ENCODE measurements around the gene CLN5.
"Not testable (repeated sequence)": the region's sequence is repeated elsewhere in the genome, so short reads cannot be mapped to it uniquely, and the experiment has no call there.

CLN5 gene

GRCh38 chr13:76975863-76976262, 16.0 kb upstream of the CLN5 start:
- FAIRE-seq: no peak
- no peak for DNase-seq (ENCODE audit: low spot score)

- FAIRE-seq: no peak
- DNase-seq (ENCODE audit: low spot score): no peak
Observed at GRCh38 chr13:76976490-76976889, 15.4 kb upstream of the CLN5 start.

GRCh38 chr13:76976929-76977328, 15.0 kb upstream of the CLN5 start:
- no peak for DNase-seq (ENCODE audit: low spot score)
- FAIRE-seq: no peak

- peak; percentile 44 for FAIRE-seq
- peak; percentile 87 for DNase-seq (ENCODE audit: low spot score)
Observed at GRCh38 chr13:76980075-76980718, 11.7 kb upstream of the CLN5 start.

GRCh38 chr13:76982061-76982460, 9.8 kb upstream of the CLN5 start:
- FAIRE-seq (no peak), DNase-seq (ENCODE audit: low spot score) (no peak)

GRCh38 chr13:76983676-76984075, 8.2 kb upstream of the CLN5 start:
- DNase-seq (ENCODE audit: low spot score) (no peak), FAIRE-seq (no peak)

GRCh38 chr13:76991432-76991795, 467 bp upstream of the CLN5 start:
- no peak for FAIRE-seq
- DNase-seq (ENCODE audit: low spot score): no peak

GRCh38 chr13:76992548-76993001, 694 bp downstream of the CLN5 start:
- DNase-seq (ENCODE audit: low spot score): no peak
- FAIRE-seq: no peak

GRCh38 chr13:76993021-76993420, 1.1 kb downstream of the CLN5 start:
- DNase-seq (ENCODE audit: low spot score): no peak
- FAIRE-seq: no peak

- no peak for FAIRE-seq
- DNase-seq (ENCODE audit: low spot score): no peak
Observed at GRCh38 chr13:76993473-76993872, 1.6 kb downstream of the CLN5 start.

GRCh38 chr13:76994281-76994680, 2.4 kb downstream of the CLN5 start:
- no peak for DNase-seq (ENCODE audit: low spot score)
- no peak for FAIRE-seq

- no peak for DNase-seq (ENCODE audit: low spot score)
- FAIRE-seq: no peak
Observed at GRCh38 chr13:77000475-77000874, 8.6 kb downstream of the CLN5 start.

GRCh38 chr13:77001540-77001939, 9.7 kb downstream of the CLN5 start:
- no peak for DNase-seq (ENCODE audit: low spot score)
- FAIRE-seq: no peak

- FAIRE-seq (no peak), DNase-seq (ENCODE audit: low spot score) (no peak)
Observed at GRCh38 chr13:77001963-77002587, 10.2 kb downstream of the CLN5 start.

GRCh38 chr13:77002590-77003190, 10.8 kb downstream of the CLN5 start:
- FAIRE-seq (no peak), DNase-seq (ENCODE audit: low spot score) (peak; percentile 17)

GRCh38 chr13:77008337-77008736, 16.5 kb downstream of the CLN5 start:
- DNase-seq (ENCODE audit: low spot score); FAIRE-seq: not testable (repeated sequence)

GRCh38 chr13:77009011-77009410, 17.1 kb downstream of the CLN5 start:
- DNase-seq (ENCODE audit: low spot score) (no peak), FAIRE-seq (no peak)

GRCh38 chr13:77009719-77010118, 17.8 kb downstream of the CLN5 start:
- DNase-seq (ENCODE audit: low spot score); FAIRE-seq: not testable (repeated sequence)

GRCh38 chr13:77013853-77014542, 22.1 kb downstream of the CLN5 start:
- FAIRE-seq: no peak
- no peak for DNase-seq (ENCODE audit: low spot score)

- FAIRE-seq (no peak), DNase-seq (ENCODE audit: low spot score) (no peak)
Observed at GRCh38 chr13:77014906-77015685, 23.2 kb downstream of the CLN5 start.

GRCh38 chr13:77016251-77016812, 24.5 kb downstream of the CLN5 start:
- DNase-seq (ENCODE audit: low spot score) (no peak), FAIRE-seq (no peak)

Data from urothelium cell line (cell line).